Glutamatergic neuron (in vitro differentiated cells): ENCODE results near the gene UBR3. TPM values are rescaled to one million over a fixed set of nuclear protein-coding genes. Genes with fewer than 3 reads are reported as not detected.

Experiments
- DNase-seq: peaks from one replicate; pipeline ENCODE4 v3.0.0; 2022
- H3K27ac Mint-ChIP-seq: one replicate; pipeline ENCODE4 v1.8.0; 2020; ENCODE audit warnings: mild to moderate bottlenecking, mixed read lengths, inconsistent platforms; ENCODE audit not compliant: unreplicated experiment
- H3K27me3 Mint-ChIP-seq: one replicate; pipeline ENCODE4 v1.8.0; 2020; ENCODE audit warnings: mild to moderate bottlenecking, moderate library complexity, mixed read lengths, inconsistent platforms; ENCODE audit not compliant: unreplicated experiment
- H3K36me3 Mint-ChIP-seq: one replicate; pipeline ENCODE4 v1.8.0; 2020; ENCODE audit warnings: mild to moderate bottlenecking, mixed read lengths, inconsistent platforms; ENCODE audit not compliant: unreplicated experiment
- H3K4me1 Mint-ChIP-seq: one replicate; pipeline ENCODE4 v1.8.0; 2020; ENCODE audit warnings: mild to moderate bottlenecking, low read depth, mixed read lengths, inconsistent platforms; ENCODE audit not compliant: unreplicated experiment
- H3K4me3 Mint-ChIP-seq: one replicate; pipeline ENCODE4 v1.8.0; 2020; ENCODE audit warnings: mild to moderate bottlenecking, mixed read lengths, inconsistent platforms; ENCODE audit not compliant: unreplicated experiment
- H3K9me3 Mint-ChIP-seq: one replicate; pipeline ENCODE4 v1.8.0; 2020; ENCODE audit warnings: mild to moderate bottlenecking, moderate library complexity, mixed read lengths, inconsistent platforms; ENCODE audit not compliant: unreplicated experiment
- CTCF ChIP-seq: fragments of 200-600 bp; sonication (generic); IDR thresholded peaks from one replicate; pipeline ENCODE4 v1.5.0; 2021; ENCODE audit not compliant: partially characterized antibody, unreplicated experiment
- total RNA-seq: library from RNA; stranded (reverse); fragmentation: NEBNext Ultra II Directional; extraction: Animal tissue kit (Norgen Biotek cat#: 25700); gene quantifications from one replicate; pipeline ENCODE4 v1.2.1, GENCODE V29; 2021; ENCODE audit not compliant: unreplicated experiment

UBR3 gene
- total RNA-seq, 1 donor from 2014 or later: 59.8 TPM

- Mint-ChIP-seq H3K4me1 (no peaks in the 10 kb centered on the region), H3K27me3 (no peaks in the 10 kb centered on the region), H3K27ac (no peak overlapping the region), H3K36me3 (no peaks in the 10 kb centered on the region), H3K9me3 (peaks cover 4% of the 10 kb centered on the region), H3K4me3 (no peak overlapping the region)
- no peak for DNase-seq
- no peak for TF ChIP-seq CTCF
Measured at GRCh38 chr2:170091436-170091835, 264.2 kb downstream of the UBR3 start.

- Mint-ChIP-seq H3K4me3 (no peak overlapping the region), H3K4me1 (no peaks in the 10 kb centered on the region), H3K27me3 (no peaks in the 10 kb centered on the region), H3K9me3 (peaks cover 4% of the 10 kb centered on the region), H3K36me3 (no peaks in the 10 kb centered on the region), H3K27ac (no peak overlapping the region)
- no peak for TF ChIP-seq CTCF
- no peak for DNase-seq
Measured at GRCh38 chr2:170092436-170093060, 265.3 kb downstream of the UBR3 start.

GRCh38 chr2:170095380-170095779, 268.1 kb downstream of the UBR3 start:
- H3K36me3 Mint-ChIP-seq: no peaks in the 10 kb centered on the region
- peaks cover 4% of the 10 kb centered on the region for H3K9me3 Mint-ChIP-seq
- H3K27me3 Mint-ChIP-seq: no peaks in the 10 kb centered on the region
- no peaks in the 10 kb centered on the region for H3K4me1 Mint-ChIP-seq
- no peak for TF ChIP-seq CTCF
- no peak overlapping the region for H3K4me3 Mint-ChIP-seq
- no peak for DNase-seq
- no peak overlapping the region for H3K27ac Mint-ChIP-seq

- no peak for TF ChIP-seq CTCF
- H3K36me3 Mint-ChIP-seq: no peaks in the 10 kb centered on the region
Measured at GRCh38 chr2:170098626-170099312, 271.5 kb downstream of the UBR3 start.

GRCh38 chr2:170101789-170102188, 274.5 kb downstream of the UBR3 start:
- TF ChIP-seq CTCF: no peak
- Mint-ChIP-seq H3K9me3 (no peaks in the 10 kb centered on the region), H3K27ac (no peak overlapping the region), H3K27me3 (no peaks in the 10 kb centered on the region), H3K36me3 (no peaks in the 10 kb centered on the region), H3K4me3 (no peak overlapping the region), H3K4me1 (no peaks in the 10 kb centered on the region)
- DNase-seq: no peak

More at GRCh38 chr2:170098626-170099312, 271.5 kb downstream of the UBR3 start:
- Mint-ChIP-seq H3K9me3 (no peaks in the 10 kb centered on the region), H3K27ac (no peak overlapping the region), H3K4me3 (no peak overlapping the region), H3K4me1 (no peaks in the 10 kb centered on the region), H3K27me3 (no peaks in the 10 kb centered on the region)
- DNase-seq: no peak
